GM18858 (cell line): ENCODE results near the gene SORCS2.

Experiments used
- ATAC-seq: cut with Tn5 transposase; IDR thresholded peaks from one replicate; pipeline ENCODE4 v1.9.1; 2021; ENCODE audit not compliant: unreplicated experiment

The SORCS2 gene

DNA sequence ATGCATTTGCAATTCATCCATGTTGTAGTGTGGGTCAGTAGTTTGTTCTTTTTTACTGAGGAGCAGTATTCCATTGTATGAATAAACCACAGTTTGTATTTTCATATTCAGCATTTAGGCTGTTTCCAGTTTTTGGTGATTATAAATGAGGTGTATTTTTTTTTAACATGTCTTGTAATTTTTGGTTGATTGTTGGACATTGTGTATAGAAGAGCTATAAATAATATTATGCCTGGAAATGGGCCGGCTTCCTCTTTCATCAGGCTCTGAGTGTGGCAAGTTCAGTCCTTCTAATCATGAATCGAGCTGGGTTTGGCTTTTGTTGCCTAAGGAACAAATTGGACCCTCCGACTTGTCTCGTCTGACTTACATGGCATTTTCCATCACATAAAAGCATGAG is 126.7 kb downstream of the SORCS2 start:
- no peak for ATAC-seq

DNA sequence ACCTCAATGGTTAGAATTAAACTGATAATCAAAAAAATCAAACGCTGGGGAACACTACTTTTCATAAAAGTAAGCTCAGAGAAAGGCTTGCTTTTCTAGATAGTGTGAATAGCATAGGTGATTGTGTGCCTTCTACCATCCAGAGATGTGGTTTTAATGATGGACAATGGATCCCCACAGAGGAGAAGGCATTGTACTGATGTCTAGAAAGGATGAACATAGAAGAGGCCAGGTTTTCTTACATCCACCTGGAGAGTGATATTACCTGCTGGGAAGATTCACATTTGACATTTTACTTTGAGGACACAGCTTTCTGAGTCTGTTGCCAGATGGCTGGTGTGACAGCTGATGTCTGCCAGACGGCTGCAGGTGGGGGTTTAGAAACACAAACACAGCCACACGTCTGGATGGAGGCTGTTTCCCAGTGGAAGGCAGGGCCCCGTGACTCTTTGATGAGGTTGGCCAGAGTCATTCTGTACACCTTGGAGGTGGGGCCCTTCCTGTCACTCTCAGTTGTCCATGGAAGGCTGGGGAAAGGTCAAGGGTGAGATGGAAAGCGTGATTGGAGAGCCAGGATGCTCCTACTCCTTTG is 128.0 kb downstream of the SORCS2 start:
- ATAC-seq, result no peak

DNA sequence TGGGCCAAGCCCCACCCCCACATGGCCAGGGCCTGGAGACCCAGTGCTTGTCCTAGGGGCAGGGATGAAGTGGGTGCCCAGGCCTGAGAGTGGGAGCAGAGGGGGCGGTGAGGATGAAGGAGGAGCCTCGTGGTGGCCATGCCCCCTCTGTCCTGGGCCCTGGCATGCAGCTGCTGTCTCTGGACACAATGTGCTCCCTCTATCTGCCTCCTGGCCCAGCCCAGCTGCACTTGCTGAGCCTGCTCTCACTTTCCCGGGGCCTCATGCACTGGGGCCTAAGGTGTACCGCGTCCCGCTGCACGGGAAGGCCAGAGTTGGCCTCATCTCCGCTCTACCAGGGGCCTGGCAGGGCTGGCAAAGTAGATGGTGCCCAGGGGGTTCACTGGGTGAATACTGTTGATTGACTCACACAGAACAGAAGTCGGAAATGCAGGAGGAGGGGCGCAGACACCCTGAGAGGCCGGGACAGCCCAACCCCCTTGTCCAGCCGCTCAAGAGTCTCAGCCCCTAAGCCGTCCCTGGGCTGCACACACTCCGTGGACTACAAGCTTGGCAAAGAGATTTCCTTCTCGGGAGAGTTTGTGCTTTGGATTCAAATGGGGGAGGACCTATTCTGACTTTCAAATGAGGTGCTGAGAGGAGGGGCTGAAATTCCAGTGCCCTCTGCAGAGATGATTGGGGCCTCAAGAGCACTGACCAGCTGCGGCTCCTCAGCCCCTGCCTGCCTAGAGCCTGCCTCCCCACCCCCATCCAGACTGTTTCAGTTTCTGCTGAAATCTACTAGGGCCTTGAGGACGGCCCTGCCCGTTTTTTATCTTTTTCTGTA is 130.0 kb downstream of the SORCS2 start:
- ATAC-seq, result no peak

DNA sequence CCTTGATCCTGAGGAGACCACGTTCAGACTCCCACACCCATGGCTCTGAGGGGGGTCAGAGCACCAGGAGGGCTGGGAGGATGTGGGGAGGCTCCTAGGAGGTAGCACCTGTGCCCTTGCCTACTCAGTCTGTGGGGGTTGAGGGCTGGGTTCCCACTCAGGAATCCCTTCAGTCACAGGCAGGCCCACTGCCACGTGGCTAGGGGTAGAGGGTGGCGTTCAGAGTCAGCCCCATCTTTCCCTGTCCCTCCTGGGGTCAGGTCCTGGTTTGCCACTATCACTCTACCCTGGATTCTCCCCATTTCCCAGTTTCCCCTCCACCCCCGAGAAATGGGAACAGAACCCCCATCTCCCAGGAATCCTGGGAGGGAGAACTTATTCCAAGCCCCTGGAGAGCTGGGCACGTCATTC is 131.1 kb downstream of the SORCS2 start:
- no peak for ATAC-seq

DNA sequence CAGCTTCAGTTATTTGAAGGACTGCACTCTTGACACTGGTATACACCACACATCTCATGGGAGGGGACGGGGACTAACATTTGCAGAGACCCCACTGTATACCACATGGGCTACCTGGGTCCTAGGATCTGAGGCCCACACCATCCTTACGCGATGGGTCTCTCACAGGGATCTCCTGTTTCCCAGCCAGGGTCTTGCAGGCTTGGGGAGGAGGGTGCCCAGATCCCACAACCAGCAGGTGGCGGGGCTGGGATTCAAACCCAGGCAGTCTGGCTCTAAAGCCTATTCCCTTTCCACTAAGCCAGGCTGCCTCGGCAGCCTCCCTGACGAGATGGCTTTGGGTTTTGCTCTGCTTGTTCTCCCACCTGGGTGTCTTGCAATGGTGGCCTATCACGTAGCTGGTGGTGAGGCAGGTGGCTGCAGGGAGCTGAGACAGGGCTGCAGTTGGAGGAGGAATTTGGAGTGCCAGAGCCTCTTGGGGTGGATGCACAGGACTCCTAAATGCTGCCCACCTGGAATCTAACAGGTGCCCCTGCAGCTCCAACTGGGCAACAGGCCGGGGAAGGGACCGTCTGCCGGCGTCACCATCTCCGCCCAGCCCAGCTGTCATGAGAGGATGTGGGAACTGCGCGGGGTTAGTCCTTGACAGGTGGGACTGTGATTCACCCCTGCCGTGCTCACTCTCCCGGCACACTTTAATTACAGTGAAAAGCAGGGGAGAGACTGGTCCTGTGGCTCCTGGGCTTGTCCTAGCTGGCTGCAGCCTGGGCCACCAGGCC is 131.7 kb downstream of the SORCS2 start:
- ATAC-seq, result no peak

DNA sequence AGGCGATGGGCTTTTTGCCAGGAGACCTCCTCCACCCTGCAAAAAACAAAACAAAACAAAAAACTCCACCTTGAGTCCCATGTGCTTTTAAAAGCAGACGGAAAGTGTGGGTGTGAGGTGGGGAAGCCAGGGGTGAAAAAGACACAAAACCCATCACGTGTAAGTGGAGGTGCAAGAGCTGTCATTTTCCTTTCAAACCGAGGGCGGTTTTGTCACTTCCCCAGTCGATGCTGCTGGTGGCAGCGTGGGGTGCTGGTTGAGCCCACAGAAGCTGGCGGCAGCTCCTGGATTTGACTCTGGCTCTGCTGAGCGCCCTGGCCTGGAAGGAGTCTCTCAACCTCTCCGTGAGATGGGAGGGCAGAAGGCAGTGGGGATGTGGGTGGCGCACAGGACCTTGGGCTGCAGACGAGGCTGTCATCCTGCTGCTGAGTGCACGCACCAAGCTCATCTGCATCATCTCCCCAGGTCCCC is 132.3 kb downstream of the SORCS2 start:
- no peak for ATAC-seq

DNA sequence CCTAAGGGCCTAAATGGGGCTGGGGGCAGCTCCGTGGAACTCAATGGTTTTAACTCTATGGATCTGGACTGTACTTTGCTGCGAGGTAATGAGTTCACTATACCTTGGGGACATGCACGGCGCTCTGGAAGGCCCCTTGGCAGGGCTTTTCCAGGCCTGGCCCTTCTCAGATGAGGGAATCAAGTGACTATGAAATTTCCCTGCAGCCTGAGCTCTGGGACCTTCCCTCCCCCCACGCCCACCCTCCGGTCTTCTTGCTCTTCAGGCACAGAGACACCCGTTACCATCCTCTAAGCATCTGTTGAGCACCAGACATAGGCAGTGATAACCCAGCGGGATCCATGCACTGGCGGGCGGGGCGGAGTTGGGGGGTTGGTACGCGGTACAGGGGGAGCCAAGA is 133.2 kb downstream of the SORCS2 start:
- ATAC-seq, result no peak

DNA sequence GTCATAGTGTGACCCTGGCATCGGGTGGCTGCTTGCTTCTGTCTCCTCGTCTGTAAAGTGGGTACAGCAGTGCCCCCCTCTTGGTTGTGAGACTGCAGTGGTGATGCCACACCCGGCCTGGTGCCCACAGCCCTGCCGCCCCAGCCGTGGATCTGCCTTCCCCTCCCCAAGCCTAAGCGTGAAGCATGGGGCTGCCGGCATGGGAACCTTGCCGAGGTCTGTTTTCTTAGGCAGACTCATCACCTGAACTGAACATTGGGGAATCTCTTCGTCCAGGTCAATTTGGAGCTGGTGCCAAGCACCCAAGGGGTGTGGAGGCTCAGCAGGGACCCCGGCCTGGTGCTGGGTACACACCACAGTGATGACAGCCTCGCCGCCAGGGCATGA is 134.0 kb downstream of the SORCS2 start:
- no peak for ATAC-seq

DNA sequence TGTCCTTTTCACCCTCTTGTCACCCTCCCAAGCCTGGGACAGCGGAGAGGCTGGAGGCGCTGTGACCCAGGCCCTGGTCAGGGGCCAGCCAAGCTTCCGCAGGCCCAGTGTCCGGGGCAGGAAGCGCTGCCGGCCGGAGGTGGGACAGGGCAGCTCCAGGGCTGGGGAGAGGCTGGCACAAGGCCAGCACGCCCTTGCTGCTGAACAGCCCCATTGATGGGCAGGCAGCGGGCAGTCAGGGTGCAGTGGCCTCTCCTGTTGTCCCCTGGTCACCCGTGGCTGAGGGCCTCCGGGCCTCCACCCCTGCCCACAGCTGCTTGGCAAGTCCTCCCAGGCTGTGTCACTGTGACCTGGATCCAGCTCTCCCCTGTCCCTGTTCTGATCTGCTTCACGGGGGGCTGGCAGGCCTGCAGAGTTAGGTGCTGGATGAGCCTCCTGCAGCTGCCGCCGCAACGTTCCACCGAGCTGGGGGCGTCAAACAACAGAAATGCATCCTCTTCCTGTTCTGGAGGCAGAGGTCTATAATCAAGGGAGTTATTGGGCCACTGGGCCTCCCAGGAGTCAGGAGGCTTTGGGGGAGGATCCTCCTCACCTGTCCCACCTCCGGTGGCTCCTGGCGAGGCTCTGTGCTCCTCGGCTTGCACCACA is 134.5 kb downstream of the SORCS2 start:
- ATAC-seq, result no peak

DNA sequence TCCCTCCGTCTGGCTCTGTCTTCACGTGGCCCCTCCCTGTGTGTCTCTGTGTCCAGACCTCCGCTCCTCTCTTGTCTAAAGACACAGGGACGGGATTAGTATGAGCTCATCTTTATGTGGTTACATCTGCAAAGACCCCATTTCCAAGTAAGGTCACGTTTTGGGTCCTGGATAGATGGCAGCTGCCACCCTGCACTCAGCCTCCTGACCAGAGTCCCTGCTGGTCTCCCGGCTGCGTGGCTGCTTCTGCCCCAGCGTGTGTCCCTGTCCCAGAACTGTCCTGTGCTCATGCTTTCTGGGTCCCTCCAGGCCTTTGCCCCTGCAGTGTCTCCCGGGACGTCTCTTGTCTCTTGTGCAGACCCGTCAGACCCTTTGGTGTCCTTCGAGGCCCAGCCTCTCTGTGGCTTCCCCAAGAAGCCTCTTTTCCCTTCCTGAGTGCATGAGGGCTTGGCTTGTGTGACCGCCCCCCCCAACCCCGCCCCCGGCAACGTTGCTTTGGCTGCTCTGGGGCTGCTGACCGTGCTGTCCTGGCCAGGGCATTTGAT is 135.1 kb downstream of the SORCS2 start:
- ATAC-seq, result no peak

DNA sequence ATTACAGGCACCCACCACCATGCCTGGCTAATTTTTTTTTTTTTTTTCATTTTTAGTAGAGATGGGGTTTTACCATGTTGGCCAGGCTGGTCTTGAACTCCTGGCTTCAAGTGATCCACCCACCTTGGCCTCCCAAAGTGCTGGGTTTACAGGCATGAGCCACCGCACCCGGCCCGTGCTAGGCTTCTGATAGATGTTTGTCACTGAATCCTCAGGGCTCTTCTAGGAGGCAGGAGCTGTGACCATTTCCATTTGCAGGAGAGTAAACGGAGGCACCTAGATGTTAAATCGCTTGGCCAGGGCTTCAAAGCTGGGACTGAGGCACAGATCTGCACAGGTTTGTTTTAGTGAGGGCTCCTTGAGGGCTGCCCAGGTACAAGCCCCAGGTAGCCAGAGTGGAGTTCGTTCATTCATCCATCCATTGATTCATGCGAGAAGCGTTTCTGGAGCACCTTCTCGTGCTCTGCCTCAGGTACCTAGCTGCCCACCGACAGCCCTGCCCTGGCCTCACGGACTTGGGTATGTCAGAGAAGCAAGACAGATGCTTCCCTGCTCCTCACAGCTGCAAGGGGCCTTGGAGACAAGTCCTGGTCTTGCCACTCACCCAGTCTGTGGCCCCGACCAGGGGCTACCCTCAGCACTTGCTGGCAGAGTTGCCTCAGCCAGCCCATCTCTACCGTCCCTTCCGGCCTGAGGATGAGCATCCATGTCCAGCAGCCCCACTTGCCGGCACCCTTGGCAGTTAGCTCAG is 136.0 kb downstream of the SORCS2 start:
- ATAC-seq, result no peak

DNA sequence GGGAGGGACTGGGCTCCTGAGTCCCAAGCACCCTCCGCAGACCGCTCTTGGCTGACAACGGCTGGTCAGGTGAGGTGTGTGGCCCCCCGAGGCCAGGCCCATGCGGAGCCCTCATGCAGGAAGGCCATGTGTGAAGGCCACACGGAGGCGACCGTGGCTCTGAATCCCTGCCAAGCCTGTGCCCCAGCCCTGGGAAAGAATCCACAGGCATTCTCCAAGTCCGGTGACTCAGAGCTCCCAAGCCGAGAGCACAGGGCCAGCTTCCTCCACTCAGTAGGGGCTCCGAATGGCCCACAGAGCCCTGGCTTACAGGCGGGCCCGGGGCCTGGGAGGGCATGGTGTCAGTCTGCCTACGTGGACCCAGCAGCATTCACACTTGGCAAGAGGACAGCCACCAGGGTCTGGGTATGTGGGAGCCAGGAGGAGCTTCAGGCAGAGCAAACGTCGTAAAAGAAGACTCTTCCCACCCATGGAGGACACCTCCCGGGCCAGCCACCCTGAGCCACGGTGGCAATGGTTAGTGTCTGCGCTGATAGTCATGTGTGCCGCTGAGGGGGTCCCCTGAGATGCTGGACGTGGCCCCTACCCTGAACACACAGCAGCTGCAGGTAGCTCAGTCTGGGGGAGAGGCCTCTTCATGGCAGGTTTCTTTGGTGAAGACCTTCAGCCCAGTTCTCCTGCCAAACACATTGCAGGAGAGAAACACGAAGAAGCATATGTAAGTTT is 136.7 kb downstream of the SORCS2 start:
- no peak for ATAC-seq

DNA sequence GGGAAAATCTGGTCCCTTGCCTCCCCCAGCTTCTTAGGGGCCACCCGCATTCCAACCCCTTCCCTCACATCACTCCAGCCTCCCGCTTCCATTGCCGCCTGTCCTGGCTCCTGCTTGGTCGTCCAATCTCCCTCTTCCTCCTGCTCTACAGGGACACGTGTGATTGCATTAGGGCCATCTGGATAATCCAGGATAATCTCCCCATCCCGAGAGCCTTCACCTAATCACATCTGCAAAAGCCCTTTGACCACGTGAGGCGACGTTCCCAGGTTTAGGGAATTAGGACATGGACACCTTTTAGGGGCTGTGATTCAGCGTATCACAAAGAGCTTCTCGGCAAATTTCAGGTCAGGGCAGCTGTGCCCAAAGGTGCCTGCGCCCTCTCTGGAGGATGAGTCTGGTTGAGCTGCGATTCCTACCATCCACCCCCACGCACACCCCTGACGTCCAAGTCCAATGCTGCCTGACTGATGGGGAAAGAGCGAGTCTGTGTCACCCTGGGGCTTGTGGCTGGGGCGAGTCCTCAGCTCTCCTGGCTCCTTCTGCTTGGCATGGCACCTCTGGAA is 137.8 kb downstream of the SORCS2 start:
- no peak for ATAC-seq

DNA sequence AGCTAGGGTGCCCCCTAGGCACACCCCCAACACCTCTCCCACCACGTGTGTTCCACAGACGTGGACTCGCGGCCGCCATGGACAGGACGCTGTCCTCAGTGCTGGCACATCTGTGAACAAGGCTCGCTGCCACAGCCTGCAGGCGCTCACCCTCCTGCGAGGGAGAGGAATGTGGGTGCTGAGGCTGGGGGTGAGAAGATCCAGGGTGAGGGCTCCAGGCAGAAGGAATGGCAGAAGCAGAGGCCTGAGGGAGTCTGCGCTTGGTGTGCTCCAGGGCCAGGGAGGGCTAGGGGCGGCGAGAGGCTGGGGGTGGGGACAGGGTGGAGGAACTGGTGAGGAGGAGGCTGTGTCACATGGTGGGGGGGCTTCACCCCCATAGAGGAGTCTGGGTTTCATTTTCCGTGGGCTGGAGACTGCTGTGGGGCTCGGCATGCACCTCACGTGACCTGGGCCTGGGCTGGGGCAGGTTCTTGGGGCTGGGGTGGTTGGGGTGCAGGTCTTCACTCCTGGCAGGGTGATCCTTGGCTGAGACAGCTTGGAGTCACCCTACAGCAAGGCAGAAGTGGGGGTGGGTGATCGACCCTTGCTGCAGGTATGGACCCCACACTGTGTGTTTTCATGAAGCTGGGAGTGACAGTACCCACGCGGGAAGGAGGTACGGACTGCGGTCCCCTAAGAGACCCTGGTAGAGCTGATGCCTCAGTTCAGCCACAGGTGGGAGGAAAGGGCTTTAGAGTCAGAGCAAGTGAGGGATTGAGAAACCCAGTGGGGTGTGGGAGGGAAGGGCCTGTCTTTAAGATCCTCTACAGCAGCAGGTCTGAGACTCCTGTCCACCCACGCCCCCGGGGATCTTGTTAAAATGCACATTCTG is 138.7 kb downstream of the SORCS2 start:
- no peak for ATAC-seq

DNA sequence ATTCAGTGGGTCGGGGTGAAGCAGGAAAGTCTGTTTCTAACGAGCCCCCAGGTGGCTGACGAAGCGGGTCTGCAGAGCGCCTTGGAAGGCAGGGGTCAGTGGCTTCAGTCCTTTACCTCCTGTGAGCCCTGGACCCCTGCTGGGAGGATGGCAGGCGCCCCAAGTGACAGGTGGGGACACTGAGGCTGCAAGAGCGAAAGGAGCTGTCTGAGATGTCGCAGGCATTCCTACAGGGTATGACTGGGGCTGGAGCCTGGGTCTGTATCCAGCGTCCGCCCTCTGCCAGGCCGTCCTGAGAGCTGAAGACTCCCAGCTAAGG is 139.3 kb downstream of the SORCS2 start:
- no peak for ATAC-seq

DNA sequence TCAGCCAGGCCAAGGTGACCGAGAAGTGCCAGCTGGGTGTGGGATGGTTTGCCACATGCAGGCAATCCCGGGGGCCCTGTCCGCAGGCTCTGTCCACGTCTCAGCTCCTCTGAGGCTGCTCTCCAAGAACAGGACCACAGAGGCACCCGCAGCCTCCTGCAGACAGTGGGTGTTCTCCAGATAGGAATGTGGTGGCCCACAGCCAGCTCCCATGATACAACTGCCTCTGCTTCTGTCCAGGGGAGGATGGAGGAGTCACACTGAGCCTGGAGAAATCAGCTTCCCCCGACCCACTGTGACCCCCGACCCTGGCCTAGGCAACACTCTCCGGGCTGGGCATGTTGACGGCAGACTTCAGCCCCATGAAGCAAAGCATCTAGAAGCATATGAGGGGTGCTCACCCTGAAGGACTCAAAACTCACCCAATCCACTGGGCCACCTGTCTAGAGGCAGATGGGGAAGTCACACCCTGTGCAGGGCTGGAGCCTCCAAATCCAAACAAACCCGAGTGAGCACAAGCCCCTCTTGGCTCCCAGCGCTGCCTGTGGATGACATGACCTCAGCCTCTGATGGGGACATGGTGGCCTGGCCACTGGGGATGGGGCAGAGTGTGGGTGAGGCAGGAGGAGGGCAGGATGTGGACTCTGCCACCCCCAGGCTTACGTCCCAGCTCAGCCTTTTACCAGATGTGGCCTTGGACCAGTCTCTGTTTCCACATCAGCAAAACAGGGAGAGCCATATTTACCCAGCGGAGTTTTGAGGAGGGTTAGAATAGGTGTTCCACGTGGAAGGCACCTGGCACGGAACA is 140.1 kb downstream of the SORCS2 start:
- ATAC-seq, result no peak

DNA sequence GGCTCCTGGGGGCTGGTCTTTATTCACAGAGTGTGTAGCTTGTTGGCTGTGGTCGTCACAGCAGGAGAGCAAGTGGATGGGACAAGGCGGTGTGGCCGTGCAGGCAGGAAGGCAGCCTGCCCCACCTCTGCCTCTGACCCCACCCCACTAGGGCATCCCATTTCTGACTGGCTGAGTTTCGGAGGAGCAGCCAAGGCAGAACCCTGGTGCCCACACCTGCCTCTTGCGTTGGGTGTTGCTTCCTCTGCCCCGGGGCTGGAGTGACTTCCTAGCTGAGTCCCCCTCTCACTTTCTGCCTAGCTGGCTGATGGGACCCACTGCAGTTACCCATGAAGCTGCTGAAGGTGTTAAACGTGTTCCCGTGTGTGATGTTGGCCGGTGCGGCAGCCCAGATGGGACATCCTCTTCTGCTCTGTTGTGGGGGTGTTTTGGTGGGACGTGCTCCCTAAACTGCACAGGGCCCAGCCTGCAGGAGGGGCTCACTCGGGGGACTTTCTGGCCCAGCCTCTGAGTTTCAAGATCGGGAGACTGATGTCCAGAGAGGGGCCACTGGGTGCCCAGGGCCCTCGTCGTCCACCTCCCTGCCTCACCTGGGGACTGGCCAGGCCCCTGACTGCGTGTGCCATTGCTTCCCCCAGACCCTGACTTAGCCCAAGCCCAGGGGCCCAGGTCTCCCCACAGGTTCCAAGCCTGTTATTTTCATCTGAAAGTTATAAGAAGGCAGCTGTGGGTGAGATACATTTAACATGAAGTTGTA is 140.9 kb downstream of the SORCS2 start:
- no peak for ATAC-seq
